MM.1S (cell line): ENCODE results near the gene RABL6.

Experiments
- CTCF ChIP-seq: fragments of 300-600 bp; sonication (generic); IDR thresholded peaks from 2 replicates; pipeline ENCODE4 v1.5.1; 2016; ENCODE audit warnings: antibody characterized with exemption, low read length, mixed read lengths
- EZH2 ChIP-seq: fragments of 300-600 bp; sonication (generic); optimal IDR thresholded peaks from 2 replicates; pipeline ENCODE3; 2017; ENCODE audit warnings: low read depth, mild to moderate bottlenecking, antibody characterized with exemption, low read length, mixed read lengths
- EZH2phosphoT487 ChIP-seq: fragments of 300-600 bp; sonication (generic); IDR thresholded peaks from 2 replicates; pipeline ENCODE4 v1.6.1; 2018; ENCODE audit warnings: antibody characterized with exemption, low read length

GRCh38 chr9:136852664-136853595 is 45.2 kb downstream of the RABL6 start:
- TF ChIP-seq CTCF: no peak
- no peak for TF ChIP-seq EZH2
- no peak for TF ChIP-seq EZH2phosphoT487
